Caco-2 (cell line): Measurements from ENCODE around the gene CC2D2A. TPM values are rescaled to one million over a fixed set of nuclear protein-coding genes. Genes with fewer than 3 reads are reported as not detected.
"Not testable (repeated sequence)": the region's sequence is repeated elsewhere in the genome, so short reads cannot be mapped to it uniquely, and the experiment has no call there.

Experiments used
- BruUV-seq: library from RNA; stranded (reverse); fragments of 400-500 nt; replicated peaks from 2 replicates; lab custom pipeline; 2021; lab: Mats Ljungman, UMichigan
- CTCF ChIA-PET: fragments of 300-600 bp; sonication (Branson Sonifier 250); formaldehyde crosslinking; loops from one replicate; lab custom pipeline; 2022; ENCODE audit warnings: antibody characterized with exemption; lab: Charles Lee
- POLR2A ChIA-PET: fragments of 300-600 bp; sonication (Branson Sonifier 250); formaldehyde crosslinking; loops from one replicate; lab custom pipeline; 2022; ENCODE audit warnings: antibody characterized with exemption; lab: Charles Lee
- DNase-seq, 2 experiments: peaks; one replicate each; pipeline versions ENCODE4 v3.0.0 to v3.0.0-alpha.2; 2020 to 2022
- H3K27me3 ChIP-seq: replicated peaks from 2 replicates; pipeline ENCODE4 v1.6.0; 2011; ENCODE audit warnings: low read length; ENCODE audit not compliant: control insufficient read depth, insufficient read depth
- H3K36me3 ChIP-seq: 2 replicates; pipeline ENCODE4 v1.5.1; 2011; ENCODE audit warnings: low read length; ENCODE audit not compliant: control insufficient read depth, insufficient read depth
- H3K4me1 ChIP-seq: fragments of 250-450 bp; sonication (Bioruptor Pico); 2 replicates; pipeline ENCODE4 v1.5.1; 2020; ENCODE audit warnings: mild to moderate bottlenecking
- H3K4me3 ChIP-seq: 2 replicates; pipeline ENCODE4 v1.5.1; 2011; ENCODE audit warnings: low read depth, mild to moderate bottlenecking, control low read depth, low read length
- H3K9me3 ChIP-seq: fragments of 250-450 bp; sonication (Bioruptor Pico); 2 replicates; pipeline ENCODE4 v1.5.1; 2020; ENCODE audit warnings: mild to moderate bottlenecking, moderate library complexity
- H3K27ac Mint-ChIP-seq: one replicate; pipeline ENCODE4 v1.8.0; 2022; ENCODE audit warnings: mixed read lengths; ENCODE audit not compliant: unreplicated experiment
- H3K27me3 Mint-ChIP-seq: one replicate; pipeline ENCODE4 v1.8.0; 2022; ENCODE audit warnings: mixed read lengths; ENCODE audit not compliant: insufficient read depth, unreplicated experiment
- H3K36me3 Mint-ChIP-seq: one replicate; pipeline ENCODE4 v1.8.0; 2022; ENCODE audit warnings: mild to moderate bottlenecking, mixed read lengths; ENCODE audit not compliant: insufficient read depth, unreplicated experiment
- H3K4me1 Mint-ChIP-seq: one replicate; pipeline ENCODE4 v1.8.0; 2022; ENCODE audit warnings: low read depth, mixed read lengths; ENCODE audit not compliant: unreplicated experiment
- H3K4me3 Mint-ChIP-seq: one replicate; pipeline ENCODE4 v1.8.0; 2022; ENCODE audit warnings: mild to moderate bottlenecking, moderate library complexity, mixed read lengths; ENCODE audit not compliant: unreplicated experiment
- H3K9me3 Mint-ChIP-seq: one replicate; pipeline ENCODE4 v1.8.0; 2022; ENCODE audit warnings: mixed read lengths; ENCODE audit not compliant: unreplicated experiment
- intact Hi-C: fragments of 100-400 bp; cut with micrococcal nuclease; formaldehyde crosslinking; loops from one replicate; pipeline ENCODE4 v1.10.0; 2022; ENCODE audit not compliant: unreplicated experiment
- total RNA-seq: library from RNA; stranded (reverse); gene quantifications from 2 replicates; pipeline ENCODE4 v1.2.3, GENCODE V29; 2022
- TF ChIP-seq, protein P1 (sequence below), 2 experiments: fragments of 200-600 bp in 1 of 2; IDR thresholded peaks; 1 replicate in 1 of 2; 2 replicates in 1 of 2; pipeline versions ENCODE4 v1.5.1 to v1.8.0; 2011 to 2022; ENCODE audit warnings: antibody characterized with exemption in 1 of 2, control low read depth in 1 of 2, inconsistent platforms in 1 of 2, low read depth in 1 of 2, low read length in 1 of 2, mild to moderate bottlenecking in 1 of 2, moderate library complexity in 1 of 2; ENCODE audit not compliant: insufficient read depth in 1 of 2, severe bottlenecking in 1 of 2, unreplicated experiment in 1 of 2

The CC2D2A gene
- total RNA-seq, 1 experiment from 2014 or later: 12.3 TPM

DNA sequence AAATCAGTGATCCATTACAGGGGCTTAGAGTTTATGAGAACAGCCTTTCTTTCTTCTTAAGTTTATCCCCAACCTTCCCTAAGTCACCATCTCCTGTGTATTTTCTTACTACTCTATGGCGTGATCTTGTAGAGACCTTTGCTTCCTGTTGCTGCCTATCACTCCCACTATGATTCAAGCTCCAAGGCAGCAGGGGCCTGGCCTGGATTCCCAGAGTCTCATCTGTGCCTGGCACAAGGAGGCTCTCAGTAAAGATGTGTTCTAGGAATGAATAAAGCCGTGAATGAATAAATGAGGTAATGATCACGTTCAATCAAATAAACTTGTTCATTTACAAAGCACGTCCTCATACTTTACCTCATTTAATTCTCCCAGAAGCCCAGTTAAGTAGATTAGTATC is 45.4 kb downstream of the CC2D2A start:
- H3K27me3 ChIP-seq: no peaks in the 10 kb centered on the region
- peaks cover 20% of the 10 kb centered on the region for H3K9me3 Mint-ChIP-seq
- intact Hi-C loops: no loop called here
- no peaks in the 10 kb centered on the region for H3K4me1 ChIP-seq
- no peaks in the 10 kb centered on the region for H3K27me3 Mint-ChIP-seq
- peaks cover 14% of the 10 kb centered on the region for H3K36me3 Mint-ChIP-seq
- H3K27ac Mint-ChIP-seq: no peak overlapping the region
- peaks cover 7% of the 10 kb centered on the region; the same call in 1 of the 2 replicates for H3K9me3 ChIP-seq
- TF ChIP-seq, protein P1, sequence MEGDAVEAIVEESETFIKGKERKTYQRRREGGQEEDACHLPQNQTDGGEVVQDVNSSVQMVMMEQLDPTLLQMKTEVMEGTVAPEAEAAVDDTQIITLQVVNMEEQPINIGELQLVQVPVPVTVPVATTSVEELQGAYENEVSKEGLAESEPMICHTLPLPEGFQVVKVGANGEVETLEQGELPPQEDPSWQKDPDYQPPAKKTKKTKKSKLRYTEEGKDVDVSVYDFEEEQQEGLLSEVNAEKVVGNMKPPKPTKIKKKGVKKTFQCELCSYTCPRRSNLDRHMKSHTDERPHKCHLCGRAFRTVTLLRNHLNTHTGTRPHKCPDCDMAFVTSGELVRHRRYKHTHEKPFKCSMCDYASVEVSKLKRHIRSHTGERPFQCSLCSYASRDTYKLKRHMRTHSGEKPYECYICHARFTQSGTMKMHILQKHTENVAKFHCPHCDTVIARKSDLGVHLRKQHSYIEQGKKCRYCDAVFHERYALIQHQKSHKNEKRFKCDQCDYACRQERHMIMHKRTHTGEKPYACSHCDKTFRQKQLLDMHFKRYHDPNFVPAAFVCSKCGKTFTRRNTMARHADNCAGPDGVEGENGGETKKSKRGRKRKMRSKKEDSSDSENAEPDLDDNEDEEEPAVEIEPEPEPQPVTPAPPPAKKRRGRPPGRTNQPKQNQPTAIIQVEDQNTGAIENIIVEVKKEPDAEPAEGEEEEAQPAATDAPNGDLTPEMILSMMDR (IDR thresholded peaks at IDR 0.05; ENCODE audit: insufficient read depth in 1 of 2, low read depth in 1 of 2, low read length in 1 of 2, severe bottlenecking in 1 of 2, unreplicated experiment in 1 of 2): no peak
- no peaks in the 10 kb centered on the region for H3K4me1 Mint-ChIP-seq
- no peaks in the 10 kb centered on the region for H3K36me3 ChIP-seq
- BruUV-seq: no TSS peak
- H3K4me3 Mint-ChIP-seq: no peak overlapping the region
- ChIA-PET CTCF (no interaction called here), POLR2A (no interaction called here)
- DNase-seq: no peak
- no peak overlapping the region for H3K4me3 ChIP-seq

DNA sequence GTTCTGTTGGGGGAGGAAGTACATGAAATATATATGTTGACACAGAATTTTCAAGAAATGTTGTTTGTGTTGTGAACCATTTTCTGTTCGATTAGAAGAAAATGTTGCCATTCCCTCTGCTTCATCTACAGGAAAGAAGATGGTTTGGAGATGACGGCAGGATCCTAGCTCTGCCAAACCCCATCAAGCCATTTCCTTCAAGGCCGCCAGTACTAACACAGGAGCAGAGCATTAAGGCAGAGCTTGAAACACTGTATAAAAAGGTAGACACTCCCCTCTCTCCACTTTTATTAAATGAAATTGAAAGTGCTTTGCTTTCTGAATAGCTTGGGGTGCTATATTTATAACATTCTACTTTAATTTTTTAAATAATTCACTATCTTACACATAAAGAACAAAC is 46.8 kb downstream of the CC2D2A start:
- TF ChIP-seq, protein P1 (IDR thresholded peaks at IDR 0.05; ENCODE audit: insufficient read depth in 1 of 2, low read depth in 1 of 2, low read length in 1 of 2, severe bottlenecking in 1 of 2, unreplicated experiment in 1 of 2): no peak
- CTCF ChIA-PET: no interaction called here
- Mint-ChIP-seq H3K4me1 (peaks cover 8% of the 10 kb centered on the region), H3K27me3 (no peaks in the 10 kb centered on the region), H3K36me3 (peaks cover 10% of the 10 kb centered on the region), H3K9me3 (peaks cover 20% of the 10 kb centered on the region), H3K27ac (no peak overlapping the region), H3K4me3 (no peak overlapping the region)
- no TSS peak for BruUV-seq
- POLR2A ChIA-PET: no interaction called here
- intact Hi-C loops: no loop called here
- no peak for DNase-seq
- H3K27me3 ChIP-seq: no peaks in the 10 kb centered on the region
- H3K36me3 ChIP-seq: no peaks in the 10 kb centered on the region
- H3K9me3 ChIP-seq: peaks cover 7% of the 10 kb centered on the region; the same call in 1 of the 2 replicates
- no peaks in the 10 kb centered on the region for H3K4me1 ChIP-seq
- no peak overlapping the region for H3K4me3 ChIP-seq

DNA sequence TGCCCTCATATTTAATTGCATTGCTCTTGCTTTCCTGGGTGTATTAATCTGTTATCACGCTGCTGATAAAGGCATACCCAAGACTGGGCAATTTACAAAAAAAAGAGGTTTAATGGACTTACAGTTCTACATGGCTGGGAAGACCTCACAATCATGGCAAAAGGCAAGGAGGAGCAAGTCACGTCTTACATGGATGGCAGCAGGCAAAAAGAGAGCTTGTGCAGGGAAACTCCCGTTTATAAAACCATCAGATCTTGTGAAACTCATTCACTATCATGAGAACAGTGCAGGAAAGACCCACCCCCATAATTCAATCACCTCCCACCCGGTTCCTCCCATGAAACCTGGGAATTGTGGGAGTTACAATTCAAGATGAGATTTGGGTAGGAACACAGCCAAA is 48.0 kb downstream of the CC2D2A start:
- POLR2A ChIA-PET, intact Hi-C loops, H3K27ac Mint-ChIP-seq, CTCF ChIA-PET, H3K4me1 ChIP-seq, DNase-seq, H3K36me3 ChIP-seq, H3K9me3 ChIP-seq, BruUV-seq, H3K36me3 Mint-ChIP-seq, H3K4me3 ChIP-seq, H3K4me1 Mint-ChIP-seq, H3K27me3 Mint-ChIP-seq, H3K27me3 ChIP-seq, H3K4me3 Mint-ChIP-seq: not testable (repeated sequence)
- H3K9me3 Mint-ChIP-seq: peaks cover 20% of the 10 kb centered on the region
